ENCODE results near the gene POLR2C. TPM values are rescaled to one million over a fixed set of nuclear protein-coding genes. Genes with fewer than 3 reads are reported as not detected.

The POLR2C gene
- total and polyA plus RNA-seq, 2 of the 13 experiments (the other 11 are each of a cell fraction or from before 2014, with no cell fraction given), result 104 to 216 TPM

DNA sequence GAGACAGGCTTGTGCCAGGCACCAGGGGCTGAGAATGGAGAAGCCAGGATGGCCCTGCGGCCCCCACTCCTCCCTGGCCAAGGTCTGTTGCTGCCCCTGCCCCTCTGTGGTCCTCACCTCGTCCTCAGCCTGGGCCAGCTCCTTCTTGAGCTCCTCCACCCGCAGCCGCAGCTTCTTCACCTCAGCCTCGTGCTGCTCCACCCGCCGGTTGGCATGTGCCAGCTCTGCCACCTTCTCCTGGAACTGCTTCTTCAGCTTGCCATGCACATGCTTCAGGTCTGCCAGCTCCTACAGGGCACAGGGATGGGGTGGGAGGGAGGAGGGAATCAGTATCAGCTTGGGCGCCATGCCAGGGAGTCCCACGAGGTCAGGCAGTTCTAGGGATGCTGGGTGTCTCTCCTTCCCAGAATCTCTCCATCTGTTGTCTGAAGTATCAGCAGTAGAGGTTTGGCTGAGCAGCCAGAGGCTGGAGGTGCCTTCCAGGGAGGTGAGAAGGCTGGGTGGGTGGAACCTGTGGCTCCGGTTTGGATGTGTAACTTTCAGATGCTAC lies 53.8 kb downstream of the POLR2C start:
- TF ChIP-seq HNRNPL (IDR thresholded peaks at IDR 0.05; ENCODE audit: low read depth, low read length), result 0 out of 2 replicates have a peak, but pooled peaks have one; percentile 26
- TF ChIP-seq XBP1 (CRISPR knock-in tag; IDR thresholded peaks at IDR 0.05), result no peak
- TF ChIP-seq ZNF124 (CRISPR knock-in tag; IDR thresholded peaks at IDR 0.05), result no peak
- no peak for TF ChIP-seq NR2C2 (CRISPR knock-in tag; IDR thresholded peaks at IDR 0.05; ENCODE audit: borderline replicate concordance)
- TF ChIP-seq ZBTB21 (CRISPR knock-in tag; IDR thresholded peaks at IDR 0.05), result no peak
- TF ChIP-seq, protein P1, sequence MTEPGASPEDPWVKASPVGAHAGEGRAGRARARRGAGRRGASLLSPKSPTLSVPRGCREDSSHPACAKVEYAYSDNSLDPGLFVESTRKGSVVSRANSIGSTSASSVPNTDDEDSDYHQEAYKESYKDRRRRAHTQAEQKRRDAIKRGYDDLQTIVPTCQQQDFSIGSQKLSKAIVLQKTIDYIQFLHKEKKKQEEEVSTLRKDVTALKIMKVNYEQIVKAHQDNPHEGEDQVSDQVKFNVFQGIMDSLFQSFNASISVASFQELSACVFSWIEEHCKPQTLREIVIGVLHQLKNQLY (CRISPR knock-in tag; IDR thresholded peaks at IDR 0.05), result no peak
- Histone ChIP-seq H3K4me2 (ENCODE audit: low read depth, low read length) (no peak overlapping the region), H3K9me3 (ENCODE audit: low read length) (no peaks in the 10 kb centered on the region), H3K9ac (ENCODE audit: insufficient read depth, low read depth, low read length) (no peak overlapping the region), H3K79me2 (ENCODE audit: insufficient read depth, low read length) (no peaks in the 10 kb centered on the region), H3K36me3 (replicated peaks in 1 of 2; ENCODE audit: control insufficient read depth in 1 of 2, insufficient read depth in 2 of 2, low read length in 2 of 2) (no peaks in the 10 kb centered on the region), H4K20me1 (ENCODE audit: insufficient read depth, low read length) (no peaks in the 10 kb centered on the region), H3K27me3 (ENCODE audit: control insufficient read depth in 1 of 2, insufficient read depth in 2 of 2, low read length in 2 of 2) (0 out of 5 replicates have a peak, but pooled peaks cover 0 to 1% of the 10 kb centered on the region in 2 experiments), H3K27ac (ENCODE audit: extremely low read length, insufficient read depth, low read length) (no peak overlapping the region), H2AFZ (ENCODE audit: low read length) (no peak overlapping the region), H3K4me3 (replicated peaks in 1 of 3; ENCODE audit: insufficient read depth in 1 of 3, low read depth in 2 of 3, low read length in 3 of 3) (no peak overlapping the region), H3K4me1 (ENCODE audit: insufficient read depth, low read length) (peaks cover 18% of the 10 kb centered on the region)
- 65% methylated on average over 10 of the region's 10 CpGs for WGBS (ENCODE audit: low lambda C conversion rate)
- intact Hi-C loops (cut with micrococcal nuclease; ENCODE audit: unreplicated experiment) (no loop called here), in situ Hi-C loops (cut with HindIII; ENCODE audit: extremely low pct_ligation_motif_present, low pct_unique_long_range_greater_than_20kb) (loop anchor here (5.0 kb wide), 3 partner anchors 39 to 214 kb away; no protein-coding TSS in a partner anchor)
- ChIA-PET CTCF (ENCODE audit: low intra/inter-chr PET ratio, low total read pairs) (no interaction called here), POLR2A (interaction anchor here (0.7 kb wide), 1 partner anchor 33 kb away, joined by 3 read pairs; no protein-coding TSS in a partner anchor)
- DNase-seq (ENCODE audit: low spot score) (no peak), ATAC-seq (no peak), FAIRE-seq (no peak)
- no TSS peak for BruUV-seq (replicated peaks)

DNA sequence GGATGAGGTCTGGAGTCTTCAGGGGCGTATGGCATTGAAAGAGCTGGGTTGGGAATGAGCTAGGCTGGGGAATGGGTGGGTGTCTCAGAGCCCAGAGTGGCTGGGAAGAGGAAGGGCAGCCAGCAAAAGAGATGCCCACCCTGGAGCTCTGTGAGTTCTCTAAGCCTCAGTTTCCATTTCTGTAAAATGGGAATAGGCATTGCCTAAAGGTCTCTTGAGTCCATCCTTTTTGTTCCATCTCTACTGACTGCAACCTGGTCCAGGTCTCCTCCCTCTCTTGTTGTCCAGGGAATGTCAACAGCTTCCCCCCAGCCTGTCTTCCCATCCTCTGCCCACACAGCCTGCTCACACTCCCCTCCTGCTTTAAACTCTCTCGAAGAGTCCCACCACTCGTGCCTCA lies 54.3 kb downstream of the POLR2C start:
- no peak overlapping the region for H2AFZ ChIP-seq (ENCODE audit: low read length)
- H3K4me3 ChIP-seq (replicated peaks in 1 of 3; ENCODE audit: insufficient read depth in 1 of 3, low read depth in 2 of 3, low read length in 3 of 3), result no peak overlapping the region
- no peak for DNase-seq (ENCODE audit: low spot score)
- BruUV-seq (replicated peaks), result no TSS peak
- no peak for FAIRE-seq
- TF ChIP-seq ZNF629 (CRISPR knock-in tag; conservative IDR thresholded peaks at IDR 0.05) (peak; percentile 72), MAFG (CRISPR knock-in tag; IDR thresholded peaks at IDR 0.05) (no peak)
- no peak for ATAC-seq
- no peaks in the 10 kb centered on the region for H4K20me1 ChIP-seq (ENCODE audit: insufficient read depth, low read length)
- no peak overlapping the region for H3K9ac ChIP-seq (ENCODE audit: insufficient read depth, low read depth, low read length)
- H3K4me2 ChIP-seq (ENCODE audit: low read depth, low read length), result no peak overlapping the region
- intact Hi-C loops (cut with micrococcal nuclease; ENCODE audit: unreplicated experiment) (no loop called here), in situ Hi-C loops (cut with HindIII; ENCODE audit: extremely low pct_ligation_motif_present, low pct_unique_long_range_greater_than_20kb) (loop anchor here (5.0 kb wide), 3 partner anchors 39 to 214 kb away; no protein-coding TSS in a partner anchor)
- CTCF ChIA-PET (ENCODE audit: low intra/inter-chr PET ratio, low total read pairs), result interaction anchor here (4.3 kb wide), 1 partner anchor 98 kb away, joined by 78 read pairs; no protein-coding TSS in a partner anchor
- POLR2A ChIA-PET, result interaction anchor here (2.2 kb wide), 1 partner anchor 54 kb away, joined by 9 read pairs; the partner anchor contains the start of gene POLR2C
- no peak overlapping the region for H3K27ac ChIP-seq (ENCODE audit: extremely low read length, insufficient read depth, low read length)
- no peaks in the 10 kb centered on the region for H3K79me2 ChIP-seq (ENCODE audit: insufficient read depth, low read length)
- no peaks in the 10 kb centered on the region for H3K27me3 ChIP-seq (ENCODE audit: control insufficient read depth in 1 of 2, insufficient read depth in 2 of 2, low read length in 2 of 2)
- 83% methylated on average over 3 of the region's 3 CpGs for WGBS (ENCODE audit: low lambda C conversion rate)
- no peaks in the 10 kb centered on the region for H3K9me3 ChIP-seq (ENCODE audit: low read length)
- no peaks in the 10 kb centered on the region for H3K36me3 ChIP-seq (replicated peaks in 1 of 2; ENCODE audit: control insufficient read depth in 1 of 2, insufficient read depth in 2 of 2, low read length in 2 of 2)
- peaks cover 18% of the 10 kb centered on the region for H3K4me1 ChIP-seq (ENCODE audit: insufficient read depth, low read length)
